HepG2 (cell line): ENCODE measurements around the gene UBE2L6. TPM values are rescaled to one million over a fixed set of nuclear protein-coding genes. Genes with fewer than 3 reads are reported as not detected.

Experiments used
- ATAC-seq: fragments of 200-7000 bp; cut with Tn5 transposase; 3 replicates; pipeline ENCODE4 v1.9.1; 2020; ENCODE audit warnings: mild to moderate bottlenecking, moderate library complexity
- BruUV-seq: library from RNA; stranded (reverse); fragments of 400-500 nt; replicated peaks from 2 replicates; lab custom pipeline; 2021; lab: Mats Ljungman, UMichigan
- CTCF ChIA-PET: fragments of 300-600 bp; formaldehyde crosslinking; extraction: SDS; loops from one replicate; lab custom pipeline; 2021; ENCODE audit warnings: low total read pairs, inconsistent platforms, low intra/inter-chr PET ratio; lab: Yijun Ruan, JAX
- POLR2A ChIA-PET: fragments of 350-600 bp; sonication (Branson Sonifier 250); formaldehyde crosslinking; loops from one replicate; lab custom pipeline; 2020; ENCODE audit warnings: antibody characterized with exemption, inconsistent platforms; lab: Yijun Ruan, JAX
- DNase-seq: peaks from one replicate; pipeline ENCODE4 v3.0.0-alpha.2; 2015; ENCODE audit warnings: low spot score
- FAIRE-seq: peaks from 3 replicates; lab custom pipeline; 2011; peaks lifted over from hg19 to GRCh38; lab: Jason Lieb, UNC
- H2AFZ ChIP-seq: one replicate; pipeline ENCODE4 v1.6.1; 2011; ENCODE audit warnings: low read length, inconsistent platforms
- H3K27ac ChIP-seq: fragments of 300-600 bp; 3 replicates; pipeline ENCODE4 v1.8.0; 2011; ENCODE audit warnings: mixed run types, mild to moderate bottlenecking, mixed read lengths, low read length, inconsistent platforms; ENCODE audit not compliant: insufficient read depth; ENCODE audit errors: extremely low read length
- H3K27me3 ChIP-seq, 2 experiments: fragments of 200-600 bp in 1 of 2; 2 replicates in 1 of 2; 3 replicates in 1 of 2; pipeline versions ENCODE4 v1.6.0 to v1.8.0; 2011; ENCODE audit warnings: low read length in 2 of 2, mild to moderate bottlenecking in 2 of 2, moderate library complexity in 2 of 2, inconsistent platforms in 1 of 2; ENCODE audit not compliant: insufficient read depth in 2 of 2, control insufficient read depth in 1 of 2
- H3K36me3 ChIP-seq, 2 experiments: fragments of 200-600 bp in 1 of 2; replicated peaks in 1 of 2; 2 replicates in 1 of 2; 3 replicates in 1 of 2; pipeline versions ENCODE4 v1.5.1 to v1.8.0; 2011; ENCODE audit warnings: low read length in 2 of 2, inconsistent platforms in 1 of 2; ENCODE audit not compliant: insufficient read depth in 2 of 2, control insufficient read depth in 1 of 2
- H3K4me1 ChIP-seq: 2 replicates; pipeline ENCODE4 v1.5.1; 2012; ENCODE audit warnings: low read length, inconsistent platforms; ENCODE audit not compliant: insufficient read depth
- H3K4me2 ChIP-seq: 2 replicates; pipeline ENCODE4 v1.6.0; 2011; ENCODE audit warnings: low read depth, low read length, inconsistent platforms
- H3K4me3 ChIP-seq, 3 experiments: fragments of 200-600 bp in 1 of 3; sonication (generic), shearing (Covaris generic) in 1 of 3; replicated peaks in 1 of 3; 2 replicates each; pipeline ENCODE4 v1.5.1; 2011 to 2016; ENCODE audit warnings: low read length in 3 of 3, inconsistent platforms in 2 of 3, low read depth in 2 of 3, mild to moderate bottlenecking in 2 of 3, control low read depth in 1 of 3, mixed read lengths in 1 of 3; ENCODE audit not compliant: insufficient read depth in 1 of 3
- H3K79me2 ChIP-seq: one replicate; pipeline ENCODE4 v1.6.1; 2011; ENCODE audit warnings: low read length, inconsistent platforms; ENCODE audit not compliant: insufficient read depth
- H3K9ac ChIP-seq: 2 replicates; pipeline ENCODE4 v1.6.0; 2011; ENCODE audit warnings: mild to moderate bottlenecking, low read depth, low read length, inconsistent platforms; ENCODE audit not compliant: insufficient read depth
- H3K9me3 ChIP-seq: 2 replicates; pipeline ENCODE4 v1.5.1; 2012; ENCODE audit warnings: mild to moderate bottlenecking, low read length
- H4K20me1 ChIP-seq: 2 replicates; pipeline ENCODE4 v1.6.0; 2011; ENCODE audit warnings: inconsistent platforms, mild to moderate bottlenecking, low read length, moderate library complexity; ENCODE audit not compliant: insufficient read depth
- CENPT ChIP-seq: sonication (generic); formaldehyde crosslinking; IDR thresholded peaks from 2 replicates; pipeline ENCODE4 v1.8.0; 2022; ENCODE audit warnings: low read depth, mild to moderate bottlenecking, moderate library complexity, missing genetic modification reagents
- HMGXB4 ChIP-seq, 2 experiments: sonication (generic) in 1 of 2; formaldehyde crosslinking in 1 of 2; IDR thresholded peaks; 2 replicates each; pipeline versions ENCODE4 v1.4.0 to v1.6.1; 2018 to 2020; ENCODE audit warnings: missing genetic modification reagents in 2 of 2, borderline replicate concordance in 1 of 2, low read depth in 1 of 2, mild to moderate bottlenecking in 1 of 2, missing biosample characterization in 1 of 2
- JUNB ChIP-seq: sonication (generic); formaldehyde crosslinking; IDR thresholded peaks from 2 replicates; pipeline ENCODE4 v1.8.0; 2022; ENCODE audit warnings: missing genetic modification reagents, mild to moderate bottlenecking, borderline replicate concordance
- MIER3 ChIP-seq: IDR thresholded peaks from 2 replicates; pipeline ENCODE4 v1.6.1; 2016; ENCODE audit warnings: missing compliant biosample characterization, borderline replicate concordance
- RBFOX2 ChIP-seq: fragments of 200-400 bp; formaldehyde crosslinking; IDR thresholded peaks from 2 replicates; pipeline ENCODE4 v1.6.1; 2017; ENCODE audit warnings: low read depth, mild to moderate bottlenecking, low read length
- RFX3 ChIP-seq: IDR thresholded peaks from 2 replicates; pipeline ENCODE4 v1.6.1; 2016; ENCODE audit warnings: missing biosample characterization, missing genetic modification reagents
- RNF219 ChIP-seq: sonication (generic); formaldehyde crosslinking; IDR thresholded peaks from 2 replicates; pipeline ENCODE4 v1.5.0; 2020; ENCODE audit warnings: mild to moderate bottlenecking, missing genetic modification reagents
- SMAD3 ChIP-seq: sonication (generic); formaldehyde crosslinking; IDR thresholded peaks from 2 replicates; pipeline ENCODE4 v1.4.0; 2020; ENCODE audit warnings: missing genetic modification reagents
- SOX13 ChIP-seq, 3 experiments: fragments of 450-650 bp in 1 of 3; sonication (generic) in 1 of 3; formaldehyde crosslinking in 1 of 3; IDR thresholded peaks in 2 of 3; conservative IDR thresholded peaks in 1 of 3; 2 replicates each; pipeline versions ENCODE4 v1.5.0 to v1.6.1; 2016 to 2020; ENCODE audit warnings: antibody characterized with exemption in 1 of 3, mild to moderate bottlenecking in 1 of 3, missing compliant biosample characterization in 1 of 3, missing genetic modification reagents in 1 of 3, moderate library complexity in 1 of 3
- TAF1 ChIP-seq: sonication (generic); formaldehyde crosslinking; IDR thresholded peaks from 2 replicates; pipeline ENCODE4 v1.4.0; 2020; ENCODE audit warnings: missing genetic modification reagents
- YEATS4 ChIP-seq: sonication (generic); formaldehyde crosslinking; IDR thresholded peaks from 2 replicates; pipeline ENCODE4 v1.4.0; 2020; ENCODE audit warnings: missing genetic modification reagents, borderline replicate concordance
- ZBTB3 ChIP-seq: sonication (generic); formaldehyde crosslinking; IDR thresholded peaks from 2 replicates; pipeline ENCODE4 v1.4.0; 2020; ENCODE audit warnings: low read depth, mild to moderate bottlenecking, moderate library complexity, missing genetic modification reagents, borderline replicate concordance
- ZNF451 ChIP-seq: sonication (generic); formaldehyde crosslinking; IDR thresholded peaks from 2 replicates; pipeline ENCODE4 v1.5.0; 2020; ENCODE audit warnings: mild to moderate bottlenecking, missing genetic modification reagents
- ZNF558 ChIP-seq: sonication (generic); formaldehyde crosslinking; IDR thresholded peaks from 2 replicates; pipeline ENCODE4 v1.9.0; 2022; ENCODE audit warnings: mild to moderate bottlenecking, missing genetic modification reagents, borderline replicate concordance
- WGBS: methylation state at CpG from one replicate; pipeline ENCODE4 v1.1.6; 2017; ENCODE audit warnings: low lambda C conversion rate; 5-methylcytosine and 5-hydroxymethylcytosine counted together
- in situ Hi-C: cut with HindIII; loops from 2 replicates; pipeline ENCODE4 v1.10.0; 2017; ENCODE audit warnings: low pct_unique_long_range_greater_than_20kb; ENCODE audit not compliant: extremely low pct_ligation_motif_present
- intact Hi-C: fragments of 100-400 bp; cut with micrococcal nuclease; formaldehyde crosslinking; loops from one replicate; pipeline ENCODE4 v1.10.0; 2022; ENCODE audit not compliant: unreplicated experiment
- polyA plus RNA-seq, 8 experiments: library from polyadenylated mRNA; depleted of rRNA in 3 of 8; stranded (reverse) in 7 of 8; unstranded in 1 of 8; fragments of >200 nt; fragmentation: Illumina TruSeq in 4 of 8; extraction: Trizol in 4 of 8; gene quantifications; 2 replicates each; pipeline versions ENCODE4 v1.2.1 to v1.2.3, GENCODE V29; 2011 to 2016; ENCODE audit warnings: low read depth in 4 of 8, missing spikeins in 1 of 8, mixed read lengths in 1 of 8; ENCODE audit not compliant: insufficient read depth in 1 of 8
- total RNA-seq, 5 experiments: library from RNA; depleted of rRNA; stranded (reverse); fragments of >200 nt; fragmentation: Illumina TruSeq; extraction: Trizol; gene quantifications; 2 replicates each; pipeline ENCODE4 v1.2.3, GENCODE V29; 2016; ENCODE audit warnings: low read depth in 1 of 5
- TF ChIP-seq, protein P1 (sequence below): sonication (generic); formaldehyde crosslinking; IDR thresholded peaks from 2 replicates; pipeline ENCODE4 v1.5.1; 2020; ENCODE audit warnings: mild to moderate bottlenecking, missing genetic modification reagents, borderline replicate concordance

Gene UBE2L6
- total and polyA plus RNA-seq, 2 of the 13 experiments (the other 11 are each of a cell fraction or from before 2014, with no cell fraction given): 30.3 to 30.4 TPM

GRCh38 chr11:57543593-57543992 lies 23.9 kb downstream of the UBE2L6 start:
- Histone ChIP-seq H2AFZ (no peak overlapping the region), H3K79me2 (no peaks in the 10 kb centered on the region), H3K36me3 (no peaks in the 10 kb centered on the region), H3K4me2 (peak overlapping the region; percentile 43; the same call in 1 of the 2 replicates), H3K9me3 (no peaks in the 10 kb centered on the region), H3K9ac (no peak overlapping the region), H3K4me3 (peak overlapping the region in 1 of 3 experiments; percentile 30; a peak in 1 of 6 replicates), H4K20me1 (no peaks in the 10 kb centered on the region), H3K27me3 (peaks cover 0 to 19% of the 10 kb centered on the region in 2 experiments; a peak in 3 of 5 replicates), H3K4me1 (peaks cover 28% of the 10 kb centered on the region), H3K27ac (no peak overlapping the region)
- POLR2A ChIA-PET: no interaction called here
- 14% methylated on average over 5 of the region's 6 CpGs for WGBS
- no peak for DNase-seq
- peak; percentile 13; the same call in 2 of the 3 replicates for ATAC-seq
- CTCF ChIA-PET: no interaction called here
- BruUV-seq: no TSS peak
- in situ Hi-C loops: no loop called here
- intact Hi-C loops: no loop called here
- FAIRE-seq: no peak
- no peak for TF ChIP-seq ZBTB3 (CRISPR knock-in tag)
- TF ChIP-seq YEATS4: no peak
- TF ChIP-seq SOX13 (IDR thresholded peaks at IDR 0.05): no peak
- TF ChIP-seq SOX13 (CRISPR knock-in tag; conservative IDR thresholded peaks at IDR 0.05 in 1 of 2, IDR thresholded peaks at IDR 0.05 in 1 of 2): no peak
- no peak for TF ChIP-seq MIER3
- no peak for TF ChIP-seq JUNB (CRISPR knock-in tag)
- no peak for TF ChIP-seq ZNF558 (CRISPR knock-in tag)
- no peak for TF ChIP-seq ZNF451 (CRISPR knock-in tag)
- TF ChIP-seq RFX3: no peak
- TF ChIP-seq CENPT: no peak
- TF ChIP-seq RNF219 (CRISPR knock-in tag): no peak
- no peak for TF ChIP-seq SMAD3 (CRISPR knock-in tag)
- TF ChIP-seq, protein P1, sequence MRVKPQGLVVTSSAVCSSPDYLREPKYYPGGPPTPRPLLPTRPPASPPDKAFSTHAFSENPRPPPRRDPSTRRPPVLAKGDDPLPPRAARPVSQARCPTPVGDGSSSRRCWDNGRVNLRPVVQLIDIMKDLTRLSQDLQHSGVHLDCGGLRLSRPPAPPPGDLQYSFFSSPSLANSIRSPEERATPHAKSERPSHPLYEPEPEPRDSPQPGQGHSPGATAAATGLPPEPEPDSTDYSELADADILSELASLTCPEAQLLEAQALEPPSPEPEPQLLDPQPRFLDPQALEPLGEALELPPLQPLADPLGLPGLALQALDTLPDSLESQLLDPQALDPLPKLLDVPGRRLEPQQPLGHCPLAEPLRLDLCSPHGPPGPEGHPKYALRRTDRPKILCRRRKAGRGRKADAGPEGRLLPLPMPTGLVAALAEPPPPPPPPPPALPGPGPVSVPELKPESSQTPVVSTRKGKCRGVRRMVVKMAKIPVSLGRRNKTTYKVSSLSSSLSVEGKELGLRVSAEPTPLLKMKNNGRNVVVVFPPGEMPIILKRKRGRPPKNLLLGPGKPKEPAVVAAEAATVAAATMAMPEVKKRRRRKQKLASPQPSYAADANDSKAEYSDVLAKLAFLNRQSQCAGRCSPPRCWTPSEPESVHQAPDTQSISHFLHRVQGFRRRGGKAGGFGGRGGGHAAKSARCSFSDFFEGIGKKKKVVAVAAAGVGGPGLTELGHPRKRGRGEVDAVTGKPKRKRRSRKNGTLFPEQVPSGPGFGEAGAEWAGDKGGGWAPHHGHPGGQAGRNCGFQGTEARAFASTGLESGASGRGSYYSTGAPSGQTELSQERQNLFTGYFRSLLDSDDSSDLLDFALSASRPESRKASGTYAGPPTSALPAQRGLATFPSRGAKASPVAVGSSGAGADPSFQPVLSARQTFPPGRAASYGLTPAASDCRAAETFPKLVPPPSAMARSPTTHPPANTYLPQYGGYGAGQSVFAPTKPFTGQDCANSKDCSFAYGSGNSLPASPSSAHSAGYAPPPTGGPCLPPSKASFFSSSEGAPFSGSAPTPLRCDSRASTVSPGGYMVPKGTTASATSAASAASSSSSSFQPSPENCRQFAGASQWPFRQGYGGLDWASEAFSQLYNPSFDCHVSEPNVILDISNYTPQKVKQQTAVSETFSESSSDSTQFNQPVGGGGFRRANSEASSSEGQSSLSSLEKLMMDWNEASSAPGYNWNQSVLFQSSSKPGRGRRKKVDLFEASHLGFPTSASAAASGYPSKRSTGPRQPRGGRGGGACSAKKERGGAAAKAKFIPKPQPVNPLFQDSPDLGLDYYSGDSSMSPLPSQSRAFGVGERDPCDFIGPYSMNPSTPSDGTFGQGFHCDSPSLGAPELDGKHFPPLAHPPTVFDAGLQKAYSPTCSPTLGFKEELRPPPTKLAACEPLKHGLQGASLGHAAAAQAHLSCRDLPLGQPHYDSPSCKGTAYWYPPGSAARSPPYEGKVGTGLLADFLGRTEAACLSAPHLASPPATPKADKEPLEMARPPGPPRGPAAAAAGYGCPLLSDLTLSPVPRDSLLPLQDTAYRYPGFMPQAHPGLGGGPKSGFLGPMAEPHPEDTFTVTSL (CRISPR knock-in tag): no peak
- no peak for TF ChIP-seq RBFOX2
- no peak for TF ChIP-seq TAF1 (CRISPR knock-in tag)
- no peak for TF ChIP-seq HMGXB4 (CRISPR knock-in tag; IDR thresholded peaks at IDR 0.05; ENCODE audit: borderline replicate concordance in 1 of 2, low read depth in 1 of 2)
